ENCODE results near the gene NPDC1.
A peak's percentile ranks its signal among the peaks of the same experiment; 100 is the strongest.

Gene NPDC1

DNA sequence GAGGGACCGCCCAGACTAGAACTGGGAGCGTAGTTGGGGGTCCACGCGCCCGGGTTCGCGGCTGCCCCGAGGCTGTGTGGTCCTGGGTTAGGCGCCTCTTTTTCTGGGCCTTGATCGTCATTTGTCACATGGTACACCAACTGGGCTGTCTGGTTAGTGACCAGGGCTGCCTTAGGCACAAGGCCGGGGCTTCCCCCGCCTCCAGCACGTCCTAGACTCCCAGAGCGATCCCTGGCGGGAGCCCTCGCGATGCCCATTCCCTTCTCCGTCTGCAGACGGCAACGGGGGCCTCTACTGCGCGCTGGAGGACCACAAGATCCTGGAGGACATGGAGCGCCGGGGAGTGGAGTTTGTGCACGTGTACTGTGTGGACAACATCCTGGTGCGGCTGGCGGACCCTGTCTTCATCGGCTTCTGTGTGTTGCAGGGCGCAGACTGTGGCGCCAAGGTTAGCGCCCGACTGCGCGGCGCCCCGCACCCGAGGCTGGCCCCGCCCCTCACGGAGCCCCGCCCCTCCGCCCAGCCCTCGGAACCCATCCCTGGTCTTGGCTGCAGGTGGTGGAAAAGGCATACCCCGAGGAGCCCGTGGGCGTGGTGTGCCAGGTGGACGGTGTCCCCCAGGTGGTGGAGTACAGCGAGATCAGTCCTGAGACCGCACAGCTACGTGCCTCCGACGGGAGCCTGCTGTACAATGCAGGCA is 32.9 kb upstream of the NPDC1 start:
- H3K4me1 Mint-ChIP-seq (ENCODE audit: low read depth) = peaks cover 66% of the 10 kb centered on the region
- intact Hi-C loops (cut with micrococcal nuclease) = no loop called here
- H3K27ac Mint-ChIP-seq = no peak overlapping the region
- no peaks in the 10 kb centered on the region for H3K9me3 Mint-ChIP-seq
- peaks cover 67% of the 10 kb centered on the region for H3K36me3 Mint-ChIP-seq (ENCODE audit: low read depth)
- peak overlapping the region; percentile 78 for H3K4me3 Mint-ChIP-seq
- H3K27me3 Mint-ChIP-seq = no peaks in the 10 kb centered on the region

DNA sequence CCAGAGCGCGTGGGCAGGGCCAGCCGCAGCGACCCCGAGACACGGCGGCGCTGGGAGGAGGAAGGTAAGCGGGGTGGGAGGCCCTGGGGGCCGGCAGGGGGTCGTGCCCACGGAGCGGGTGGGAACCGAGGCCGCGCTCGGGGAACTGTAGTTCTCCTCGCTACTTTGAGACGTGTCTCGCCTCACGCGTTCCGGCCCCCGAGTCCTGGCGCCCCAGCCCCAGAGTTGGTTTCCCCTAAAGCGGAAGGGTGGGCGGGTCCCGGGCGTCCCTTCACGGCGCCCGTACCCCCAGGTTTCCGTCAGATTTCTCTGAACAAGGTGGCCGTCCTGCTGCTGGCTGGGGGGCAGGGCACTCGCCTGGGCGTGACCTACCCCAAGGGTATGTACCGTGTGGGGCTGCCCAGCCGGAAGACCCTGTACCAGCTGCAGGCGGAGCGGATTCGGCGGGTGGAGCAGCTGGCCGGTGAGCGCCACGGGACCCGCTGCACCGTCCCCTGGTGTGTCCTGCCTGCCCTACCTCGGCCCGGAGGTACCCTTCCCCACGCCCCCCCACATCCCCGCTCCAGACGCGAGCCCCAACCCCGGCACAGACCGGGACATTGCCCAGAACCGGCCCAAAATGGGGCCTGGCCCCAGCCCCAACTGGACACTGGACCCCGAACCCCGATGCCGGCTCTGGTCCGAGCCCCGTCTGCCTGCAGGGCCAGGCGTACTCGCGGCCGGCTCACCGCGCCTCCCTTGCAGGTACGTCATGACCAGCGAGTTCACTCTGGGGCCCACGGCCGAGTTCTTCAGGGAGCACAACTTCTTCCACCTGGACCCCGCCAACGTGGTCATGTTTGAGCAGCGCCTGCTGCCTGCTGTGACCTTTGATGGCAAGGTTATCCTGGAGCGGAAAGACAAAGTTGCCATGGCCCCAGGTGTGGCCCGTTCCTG is 32.0 kb upstream of the NPDC1 start:
- peaks cover 59% of the 10 kb centered on the region for H3K36me3 Mint-ChIP-seq (ENCODE audit: low read depth)
- intact Hi-C loops (cut with micrococcal nuclease) = loop anchor here (1.0 kb wide), 1 partner anchor 7 kb away; no protein-coding TSS in a partner anchor
- H3K9me3 Mint-ChIP-seq = no peaks in the 10 kb centered on the region
- peak overlapping the region; percentile 89 for H3K27ac Mint-ChIP-seq
- peak overlapping the region; percentile 78 for H3K4me3 Mint-ChIP-seq
- peaks cover 66% of the 10 kb centered on the region for H3K4me1 Mint-ChIP-seq (ENCODE audit: low read depth)
- H3K27me3 Mint-ChIP-seq = no peaks in the 10 kb centered on the region

DNA sequence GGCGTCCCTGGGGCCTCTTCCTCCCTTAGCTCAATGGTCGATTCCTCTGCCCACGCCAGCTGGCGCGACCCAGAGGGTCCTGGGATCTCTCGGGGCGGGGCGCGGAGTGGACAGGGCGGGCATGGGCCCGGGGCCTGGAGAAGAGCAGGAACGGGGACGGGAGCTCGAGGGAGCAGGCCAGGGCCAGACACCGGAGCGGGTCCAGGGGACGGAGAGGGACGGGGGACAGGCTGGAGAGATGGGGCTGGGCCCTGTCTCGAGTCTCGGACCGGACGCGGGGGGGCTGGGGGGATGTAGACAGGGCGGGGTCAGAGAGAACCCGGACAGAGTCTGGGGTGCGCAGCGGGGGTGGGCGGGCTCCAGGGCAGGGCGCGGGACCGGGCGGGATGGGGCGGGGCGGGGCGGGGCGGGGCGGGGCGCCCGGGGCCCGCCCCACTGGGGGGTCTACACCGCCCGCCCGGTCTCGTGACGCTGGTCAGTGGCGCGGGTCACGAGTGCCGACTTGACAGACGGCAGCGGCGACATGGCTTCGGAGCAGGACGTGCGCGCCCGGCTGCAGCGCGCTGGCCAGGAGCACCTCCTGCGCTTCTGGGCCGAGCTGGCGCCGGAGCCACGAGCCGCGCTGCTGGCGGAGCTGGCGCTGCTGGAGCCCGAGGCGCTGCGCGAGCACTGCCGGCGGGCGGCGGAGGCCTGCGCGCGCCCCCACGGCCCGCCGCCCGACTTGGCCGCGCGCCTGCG is 31.2 kb upstream of the NPDC1 start, which contains the start of gene UAP1L1:
Gene UAP1L1 (plus strand): TSS at position 508 of the 738 bp plus-strand sequence. CDS start 16 bp downstream, at position 524.
- intact Hi-C loops (cut with micrococcal nuclease) = loop anchor here (1.0 kb wide), 1 partner anchor 8 kb away; no protein-coding TSS in a partner anchor
- peaks cover 64% of the 10 kb centered on the region for H3K4me1 Mint-ChIP-seq (ENCODE audit: low read depth)
- no peaks in the 10 kb centered on the region for H3K9me3 Mint-ChIP-seq
- peaks cover 50% of the 10 kb centered on the region for H3K36me3 Mint-ChIP-seq (ENCODE audit: low read depth)
- H3K27me3 Mint-ChIP-seq = no peaks in the 10 kb centered on the region
- peak within 1 kb of the TSS; percentile 89 for H3K27ac Mint-ChIP-seq
- peak within 1 kb of the TSS; percentile 78 for H3K4me3 Mint-ChIP-seq

DNA sequence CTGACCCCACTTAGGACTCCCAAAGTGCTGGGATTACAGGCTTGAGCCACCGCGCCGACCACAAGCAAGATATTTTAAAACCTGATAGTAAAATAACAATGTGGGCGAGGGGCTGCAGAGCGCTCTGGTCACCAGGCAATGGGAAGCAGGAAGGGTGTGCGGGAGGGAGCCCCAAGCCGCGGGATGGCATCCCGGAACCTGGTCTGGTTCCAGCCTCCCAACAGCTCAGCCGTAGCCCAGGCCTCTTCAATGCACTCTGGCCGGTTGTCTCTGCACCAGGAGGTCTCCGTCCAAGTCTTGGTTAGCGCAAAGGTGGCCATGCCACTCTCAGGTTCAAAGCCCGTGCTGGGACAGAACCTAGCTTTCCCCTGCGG is 30.6 kb upstream of the NPDC1 start:
- intact Hi-C loops (cut with micrococcal nuclease) = loop anchor here (1.0 kb wide), 1 partner anchor 9 kb away; no protein-coding TSS in a partner anchor
- peaks cover 64% of the 10 kb centered on the region for H3K4me1 Mint-ChIP-seq (ENCODE audit: low read depth)
- peaks cover 45% of the 10 kb centered on the region for H3K36me3 Mint-ChIP-seq (ENCODE audit: low read depth)
- no peaks in the 10 kb centered on the region for H3K27me3 Mint-ChIP-seq
- peak overlapping the region; percentile 74 for H3K4me3 Mint-ChIP-seq
- H3K9me3 Mint-ChIP-seq = no peaks in the 10 kb centered on the region
- peak overlapping the region; percentile 89 for H3K27ac Mint-ChIP-seq

DNA sequence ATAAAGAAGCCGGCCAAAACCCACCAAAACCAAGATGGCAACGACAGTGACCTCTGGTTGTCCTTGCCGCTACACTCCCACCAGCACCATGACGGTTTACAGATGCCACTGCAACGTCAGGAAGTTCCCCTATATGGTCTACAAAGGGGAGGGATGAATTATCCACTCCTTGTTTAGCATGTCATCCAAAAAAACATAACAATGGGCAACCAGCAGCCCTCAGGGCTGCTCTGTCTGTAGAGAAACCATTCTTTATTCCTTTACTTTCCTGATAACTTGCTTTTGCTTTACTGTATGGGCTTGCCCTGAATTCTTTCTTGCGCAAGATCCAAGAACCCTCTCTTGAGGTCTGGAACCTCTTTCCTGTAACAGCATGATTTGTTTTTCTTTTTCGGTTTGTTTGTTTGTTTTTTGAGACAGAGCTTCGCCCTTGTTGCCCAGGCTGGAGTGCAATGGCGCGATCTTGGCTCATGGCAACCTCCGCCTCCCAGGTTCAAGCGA is 29.3 kb upstream of the NPDC1 start:
- H3K4me3 Mint-ChIP-seq = no peak overlapping the region
- intact Hi-C loops (cut with micrococcal nuclease) = no loop called here
- peaks cover 32% of the 10 kb centered on the region for H3K36me3 Mint-ChIP-seq (ENCODE audit: low read depth)
- no peaks in the 10 kb centered on the region for H3K27me3 Mint-ChIP-seq
- peaks cover 72% of the 10 kb centered on the region for H3K4me1 Mint-ChIP-seq (ENCODE audit: low read depth)
- H3K9me3 Mint-ChIP-seq = no peaks in the 10 kb centered on the region
- H3K27ac Mint-ChIP-seq = peak overlapping the region; percentile 89

DNA sequence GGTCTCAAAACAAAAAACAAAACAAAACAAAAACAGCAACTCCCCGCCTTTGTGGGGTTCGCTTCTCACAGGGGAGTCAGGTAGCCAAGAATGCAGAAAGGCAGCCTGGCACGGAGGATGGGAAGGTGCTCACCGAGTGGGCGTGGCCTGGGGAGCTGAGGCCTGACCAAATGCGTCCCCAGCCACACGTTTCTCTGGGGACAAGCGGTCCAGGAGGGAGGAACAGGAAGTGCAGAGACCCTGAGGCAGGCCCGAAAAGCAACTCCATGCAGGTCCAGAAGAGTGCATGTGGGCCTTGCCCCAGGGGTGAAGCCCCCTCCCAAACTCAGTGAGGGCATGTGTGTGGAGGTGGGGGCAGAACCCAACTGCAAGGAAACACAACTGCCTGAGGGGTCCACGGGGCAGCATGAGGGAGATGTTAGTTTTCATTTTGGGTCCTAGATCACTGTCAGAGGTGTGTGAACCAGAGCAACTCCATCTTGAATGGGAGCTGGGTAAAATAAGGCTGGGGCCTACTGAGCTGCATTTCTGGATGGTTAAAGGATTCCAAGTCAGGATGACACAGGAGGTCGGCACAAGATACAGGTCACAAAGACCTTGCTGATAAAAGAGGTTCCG is 28.8 kb upstream of the NPDC1 start:
- H3K27ac Mint-ChIP-seq = peak overlapping the region; percentile 89
- H3K4me3 Mint-ChIP-seq = no peak overlapping the region
- no peaks in the 10 kb centered on the region for H3K27me3 Mint-ChIP-seq
- intact Hi-C loops (cut with micrococcal nuclease) = no loop called here
- peaks cover 26% of the 10 kb centered on the region for H3K36me3 Mint-ChIP-seq (ENCODE audit: low read depth)
- H3K4me1 Mint-ChIP-seq (ENCODE audit: low read depth) = peaks cover 68% of the 10 kb centered on the region
- H3K9me3 Mint-ChIP-seq = no peaks in the 10 kb centered on the region

DNA sequence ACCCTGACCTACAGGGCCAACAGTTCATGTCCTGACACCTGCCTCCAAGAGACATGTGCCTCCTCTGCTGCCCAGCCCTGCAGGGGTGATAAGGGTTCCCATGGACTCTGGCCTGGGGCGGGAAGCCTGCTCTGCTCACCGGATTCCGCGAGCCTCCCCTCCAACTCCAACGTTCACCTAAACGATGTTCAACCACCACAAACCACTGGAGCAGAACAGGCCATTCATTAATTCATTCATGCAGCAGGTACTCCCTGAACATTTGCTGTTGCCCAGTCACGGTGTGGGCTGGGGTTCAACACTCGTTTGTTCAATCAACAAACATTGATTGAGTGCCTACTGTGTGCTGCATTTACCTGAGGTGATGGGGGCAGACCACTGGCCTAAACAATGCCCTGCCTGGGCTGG is 28.0 kb upstream of the NPDC1 start:
- Mint-ChIP-seq H3K9me3 (no peaks in the 10 kb centered on the region), H3K36me3 (ENCODE audit: low read depth) (peaks cover 19% of the 10 kb centered on the region), H3K27ac (peak overlapping the region; percentile 89), H3K4me1 (ENCODE audit: low read depth) (peaks cover 65% of the 10 kb centered on the region), H3K4me3 (peak overlapping the region; percentile 23), H3K27me3 (no peaks in the 10 kb centered on the region)
- intact Hi-C loops (cut with micrococcal nuclease) = no loop called here

DNA sequence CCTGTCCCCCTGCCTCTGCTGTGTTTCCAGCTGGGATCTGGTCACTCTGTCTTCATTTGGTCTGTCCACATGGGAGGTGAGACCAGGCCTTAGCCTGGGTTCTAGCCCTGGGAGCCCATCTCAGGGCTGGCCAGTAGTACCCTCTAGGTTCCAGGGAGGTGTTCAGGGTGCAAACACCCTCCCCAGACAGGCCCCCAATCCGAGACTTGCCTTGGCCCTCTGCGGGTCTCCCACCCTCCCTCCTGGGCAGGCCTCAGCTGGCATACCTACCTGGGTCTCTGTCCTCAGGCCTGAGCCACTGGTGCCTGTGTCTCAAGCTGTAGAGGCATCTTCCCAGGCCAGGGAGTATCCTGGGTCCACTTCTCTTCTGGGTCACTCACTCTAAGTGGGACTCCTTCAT is 25.3 kb upstream of the NPDC1 start:
- Mint-ChIP-seq H3K27me3 (no peaks in the 10 kb centered on the region), H3K4me1 (ENCODE audit: low read depth) (peaks cover 63% of the 10 kb centered on the region), H3K4me3 (peak overlapping the region; percentile 83), H3K9me3 (no peaks in the 10 kb centered on the region), H3K27ac (peak overlapping the region; percentile 89), H3K36me3 (ENCODE audit: low read depth) (peaks cover 6% of the 10 kb centered on the region)
- intact Hi-C loops (cut with micrococcal nuclease) = no loop called here

DNA sequence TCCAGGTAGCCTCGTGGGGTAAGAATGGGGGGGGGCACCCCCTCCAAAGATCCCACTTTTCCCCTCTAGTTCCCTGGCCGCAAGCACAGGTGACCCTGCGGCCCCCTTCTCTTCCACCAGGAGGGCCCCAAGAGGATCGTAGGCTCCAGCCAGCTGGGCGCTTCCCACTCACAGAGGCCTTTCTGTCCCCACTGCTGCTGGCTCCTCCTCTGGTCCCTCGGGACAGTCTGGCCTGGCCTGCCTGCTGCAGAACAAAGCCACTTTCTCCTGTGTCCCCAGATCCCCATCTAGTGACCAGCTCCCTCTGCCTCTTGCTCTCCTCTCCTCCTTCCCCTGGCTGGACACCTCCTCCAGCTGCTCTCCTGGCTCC is 24.9 kb upstream of the NPDC1 start:
- no peaks in the 10 kb centered on the region for H3K27me3 Mint-ChIP-seq
- peaks cover 6% of the 10 kb centered on the region for H3K36me3 Mint-ChIP-seq (ENCODE audit: low read depth)
- intact Hi-C loops (cut with micrococcal nuclease) = no loop called here
- peak overlapping the region; percentile 83 for H3K4me3 Mint-ChIP-seq
- H3K27ac Mint-ChIP-seq = peak overlapping the region; percentile 89
- no peaks in the 10 kb centered on the region for H3K9me3 Mint-ChIP-seq
- peaks cover 63% of the 10 kb centered on the region for H3K4me1 Mint-ChIP-seq (ENCODE audit: low read depth)

DNA sequence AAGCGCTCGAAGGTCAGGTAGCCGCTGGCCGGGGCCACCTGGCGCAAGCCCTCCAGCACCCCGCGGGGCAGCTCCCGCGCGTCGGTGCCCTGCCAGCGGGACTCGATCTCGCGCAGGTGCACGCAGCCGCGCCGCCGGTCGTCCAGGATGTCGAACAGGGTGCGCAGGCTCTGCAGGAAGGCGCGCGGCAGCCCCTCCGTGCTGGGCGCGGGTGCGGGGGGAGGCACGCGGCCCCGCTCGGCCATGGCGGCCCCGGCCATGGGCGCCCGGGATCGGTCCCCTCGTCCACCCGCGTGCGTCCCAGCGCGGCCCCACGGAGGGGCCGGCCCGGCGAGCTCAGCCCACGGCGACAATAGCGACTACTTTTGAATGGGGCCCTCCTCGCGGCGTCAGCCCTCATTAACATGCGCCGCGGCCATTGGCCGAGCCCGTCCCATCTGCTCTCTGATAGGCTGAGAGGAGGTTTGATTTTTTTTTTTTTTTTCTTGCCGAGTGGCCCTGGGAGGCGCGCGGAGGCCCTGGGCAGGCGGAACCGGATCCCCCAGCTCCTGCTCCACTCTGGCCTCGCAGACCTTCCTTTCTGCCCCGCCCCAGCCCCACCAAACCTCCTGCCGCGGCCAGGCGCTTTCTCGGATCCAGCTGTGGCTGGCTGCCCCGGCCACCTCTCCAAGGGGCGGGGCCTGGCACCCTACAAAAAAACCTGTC is 24.4 kb upstream of the NPDC1 start, which contains the start of gene SAPCD2:
Gene SAPCD2 (minus strand): TSS at position 357 of the 705 bp plus-strand sequence. CDS start 97 bp downstream, at position 260.
- Mint-ChIP-seq H3K4me1 (ENCODE audit: low read depth) (peaks cover 59% of the 10 kb centered on the region), H3K9me3 (no peaks in the 10 kb centered on the region), H3K27ac (peak within 1 kb of the TSS; percentile 89), H3K4me3 (peak within 1 kb of the TSS; percentile 83), H3K36me3 (ENCODE audit: low read depth) (peaks cover 11% of the 10 kb centered on the region), H3K27me3 (no peaks in the 10 kb centered on the region)
- intact Hi-C loops (cut with micrococcal nuclease) = no loop called here

DNA sequence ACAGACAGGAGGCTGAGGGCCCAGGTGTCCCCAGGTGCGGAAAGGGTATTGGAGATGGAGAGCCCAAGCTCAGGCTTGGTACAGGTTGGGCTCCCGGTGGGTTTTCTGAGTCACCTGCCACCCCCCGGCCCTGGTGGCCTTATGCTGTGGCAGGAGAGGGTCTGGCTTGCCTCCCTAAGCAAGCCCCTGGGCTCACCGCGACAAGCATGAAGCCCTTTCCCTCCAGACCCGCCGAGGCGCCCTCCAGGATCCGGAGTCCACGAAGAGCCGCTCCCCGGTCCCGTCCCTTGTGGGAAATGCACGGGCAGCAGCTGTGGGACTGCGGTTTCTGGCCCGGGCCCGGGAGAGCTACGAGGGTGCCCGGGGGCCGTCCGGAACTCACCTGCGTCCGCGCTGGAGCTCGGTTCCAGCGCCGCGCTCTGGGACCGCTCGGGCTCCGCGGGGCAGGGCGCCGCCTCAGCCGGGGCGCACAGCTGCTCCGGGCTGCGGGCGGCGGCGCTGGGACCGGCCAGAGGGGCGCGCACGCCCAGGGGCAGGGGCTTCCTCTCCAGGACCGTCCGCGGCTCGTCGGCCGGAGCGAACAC is 23.6 kb upstream of the NPDC1 start:
- H3K36me3 Mint-ChIP-seq (ENCODE audit: low read depth) = peaks cover 14% of the 10 kb centered on the region
- no peaks in the 10 kb centered on the region for H3K9me3 Mint-ChIP-seq
- H3K27me3 Mint-ChIP-seq = no peaks in the 10 kb centered on the region
- H3K4me3 Mint-ChIP-seq = peak overlapping the region; percentile 37
- H3K4me1 Mint-ChIP-seq (ENCODE audit: low read depth) = peaks cover 52% of the 10 kb centered on the region
- intact Hi-C loops (cut with micrococcal nuclease) = no loop called here
- H3K27ac Mint-ChIP-seq = no peak overlapping the region

Data from dendritic cell treated with granulocyte-macrophage colony-stimulating factor and Interleukin-4, amounts not matched to agents 40 ng/mL and 50 ng/mL, for 4 days (primary cell).